Measurements from ENCODE around the gene PRR18.

The PRR18 gene

GRCh38 chr6:166278579-166279392, 29.4 kb downstream of the PRR18 start:
- TF ChIP-seq, protein P1, sequence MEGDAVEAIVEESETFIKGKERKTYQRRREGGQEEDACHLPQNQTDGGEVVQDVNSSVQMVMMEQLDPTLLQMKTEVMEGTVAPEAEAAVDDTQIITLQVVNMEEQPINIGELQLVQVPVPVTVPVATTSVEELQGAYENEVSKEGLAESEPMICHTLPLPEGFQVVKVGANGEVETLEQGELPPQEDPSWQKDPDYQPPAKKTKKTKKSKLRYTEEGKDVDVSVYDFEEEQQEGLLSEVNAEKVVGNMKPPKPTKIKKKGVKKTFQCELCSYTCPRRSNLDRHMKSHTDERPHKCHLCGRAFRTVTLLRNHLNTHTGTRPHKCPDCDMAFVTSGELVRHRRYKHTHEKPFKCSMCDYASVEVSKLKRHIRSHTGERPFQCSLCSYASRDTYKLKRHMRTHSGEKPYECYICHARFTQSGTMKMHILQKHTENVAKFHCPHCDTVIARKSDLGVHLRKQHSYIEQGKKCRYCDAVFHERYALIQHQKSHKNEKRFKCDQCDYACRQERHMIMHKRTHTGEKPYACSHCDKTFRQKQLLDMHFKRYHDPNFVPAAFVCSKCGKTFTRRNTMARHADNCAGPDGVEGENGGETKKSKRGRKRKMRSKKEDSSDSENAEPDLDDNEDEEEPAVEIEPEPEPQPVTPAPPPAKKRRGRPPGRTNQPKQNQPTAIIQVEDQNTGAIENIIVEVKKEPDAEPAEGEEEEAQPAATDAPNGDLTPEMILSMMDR (IDR thresholded peaks at IDR 0.05; ENCODE audit: low read depth, low read length, missing control alignments), result no peak

GRCh38 chr6:166277892-166278578, 30.2 kb downstream of the PRR18 start:
- in situ Hi-C loops (cut with HindIII; ENCODE audit: low pct_ligation_motif_present, low sequenced_read_pairs), result loop anchor here (25.0 kb wide), 1 partner anchor 109 kb away; the partner anchor contains the start of gene MPC1
- H3K27me3 ChIP-seq (replicated peaks), result peaks cover 2% of the 10 kb centered on the region
- H3K4me3 ChIP-seq (ENCODE audit: low read depth, low read length), result no peak overlapping the region
- no peak for DNase-seq
- H3K36me3 ChIP-seq (replicated peaks), result no peaks in the 10 kb centered on the region
- H3K27ac ChIP-seq, result no peak overlapping the region
- TF ChIP-seq, protein P1 (IDR thresholded peaks at IDR 0.05; ENCODE audit: low read depth, low read length, missing control alignments), result no peak

More at GRCh38 chr6:166278579-166279392, 29.4 kb downstream of the PRR18 start:
- Histone ChIP-seq H3K27ac (no peak overlapping the region), H3K4me3 (ENCODE audit: low read depth, low read length) (no peak overlapping the region), H3K27me3 (replicated peaks) (peaks cover 2% of the 10 kb centered on the region), H3K36me3 (replicated peaks) (no peaks in the 10 kb centered on the region)
- in situ Hi-C loops (cut with HindIII; ENCODE audit: low pct_ligation_motif_present, low sequenced_read_pairs), result loop anchor here (25.0 kb wide), 1 partner anchor 109 kb away; the partner anchor contains the start of gene MPC1
- no peak for DNase-seq

GRCh38 chr6:166277018-166277417, 31.2 kb downstream of the PRR18 start:
- Histone ChIP-seq H3K4me3 (ENCODE audit: low read depth, low read length) (no peak overlapping the region), H3K27me3 (replicated peaks) (peaks cover 2% of the 10 kb centered on the region), H3K27ac (no peak overlapping the region), H3K36me3 (replicated peaks) (no peaks in the 10 kb centered on the region)
- TF ChIP-seq, protein P1 (IDR thresholded peaks at IDR 0.05; ENCODE audit: low read depth, low read length, missing control alignments), result no peak
- in situ Hi-C loops (cut with HindIII; ENCODE audit: low pct_ligation_motif_present, low sequenced_read_pairs), result loop anchor here (25.0 kb wide), 1 partner anchor 110 kb away; the partner anchor contains the start of gene MPC1
- no peak for DNase-seq

DNA sequence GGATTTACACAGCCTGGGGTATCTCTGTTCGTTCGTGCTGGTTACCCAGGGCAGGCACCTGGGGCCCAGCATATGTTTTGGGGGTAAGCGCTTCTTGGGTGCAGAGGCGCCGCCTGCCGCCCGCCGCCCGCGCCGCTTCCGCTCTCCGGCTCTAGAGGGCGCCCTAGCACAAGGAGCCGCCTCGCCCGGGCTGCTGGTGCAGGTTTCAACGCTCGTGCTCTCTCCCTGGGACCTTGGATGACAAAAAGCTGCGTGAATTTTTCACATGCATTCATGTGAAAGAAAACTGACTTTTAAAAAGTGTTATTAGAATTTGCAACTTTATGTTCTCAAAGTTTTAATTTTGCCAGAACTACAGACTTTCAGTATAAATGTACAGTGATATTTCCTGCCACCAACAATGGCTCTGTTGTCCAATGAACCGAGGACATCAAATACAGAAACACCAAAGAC, 32.5 kb downstream of the PRR18 start:
- peak; percentile 44 for DNase-seq
- TF ChIP-seq, protein P1 (IDR thresholded peaks at IDR 0.05; ENCODE audit: low read depth, low read length, missing control alignments), result peak; percentile 91
- in situ Hi-C loops (cut with HindIII; ENCODE audit: low pct_ligation_motif_present, low sequenced_read_pairs), result loop anchor here (25.0 kb wide), 1 partner anchor 112 kb away; the partner anchor contains the start of gene MPC1
- no peaks in the 10 kb centered on the region for H3K27me3 ChIP-seq (replicated peaks)
- H3K27ac ChIP-seq, result no peak overlapping the region
- no peak overlapping the region for H3K4me3 ChIP-seq (ENCODE audit: low read depth, low read length)
- no peaks in the 10 kb centered on the region for H3K36me3 ChIP-seq (replicated peaks)

DNA sequence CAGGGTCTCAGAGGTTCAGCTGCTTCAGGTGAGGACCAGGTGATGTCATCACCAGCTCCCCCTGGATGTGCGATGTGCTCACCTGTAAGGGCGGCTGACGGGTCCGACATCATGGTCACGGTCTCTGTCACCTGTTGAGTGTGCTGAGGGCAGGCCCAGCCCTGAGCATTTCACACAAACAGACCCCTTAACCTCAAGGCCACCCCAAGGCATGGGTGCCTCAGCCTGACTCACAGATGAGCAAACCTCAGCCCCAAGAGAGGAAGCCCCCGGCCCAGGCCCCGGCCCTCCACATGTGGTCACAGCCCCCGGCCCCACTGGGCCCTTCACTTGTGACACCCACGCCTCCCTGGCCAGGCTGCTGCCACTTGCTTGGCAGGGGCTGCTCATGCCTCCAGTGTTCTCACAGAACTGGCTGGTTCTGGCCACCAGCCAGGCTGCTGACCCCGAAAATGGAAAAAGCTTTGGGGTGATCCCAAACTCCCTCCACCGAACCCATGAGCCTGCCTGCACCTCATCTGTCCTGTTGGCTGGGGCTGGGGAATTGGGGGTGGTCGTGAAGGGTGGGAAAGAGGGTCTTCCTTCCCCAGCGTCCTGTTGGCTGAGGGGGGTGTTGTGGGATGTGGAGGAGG, 33.3 kb downstream of the PRR18 start:
- TF ChIP-seq, protein P1 (IDR thresholded peaks at IDR 0.05; ENCODE audit: low read depth, low read length, missing control alignments), result no peak
- DNase-seq, result no peak

More for the DNA sequence above, 33.3 kb downstream of the PRR18 start:
- H3K27me3 ChIP-seq (replicated peaks), result no peaks in the 10 kb centered on the region
- H3K4me3 ChIP-seq (ENCODE audit: low read depth, low read length), result no peak overlapping the region
- H3K27ac ChIP-seq, result no peak overlapping the region
- H3K36me3 ChIP-seq (replicated peaks), result no peaks in the 10 kb centered on the region
- in situ Hi-C loops (cut with HindIII; ENCODE audit: low pct_ligation_motif_present, low sequenced_read_pairs), result loop anchor here (25.0 kb wide), 1 partner anchor 112 kb away; the partner anchor contains the start of gene MPC1

All from brain microvascular endothelial cell (primary cell).